K562 (cell line): ENCODE results near the gene NCKIPSD. TPM values are rescaled to one million over a fixed set of nuclear protein-coding genes. Genes with fewer than 3 reads are reported as not detected.

Experiments used
- ATAC-seq: fragments of 200-7000 bp; cut with Tn5 transposase; 3 replicates; pipeline ENCODE4 v1.9.1; 2020; ENCODE audit warnings: moderate library complexity
- BruUV-seq: library from RNA; stranded (reverse); fragments of 400-500 nt; replicated peaks from 2 replicates; lab custom pipeline; 2021; lab: Mats Ljungman, UMichigan
- CTCF ChIA-PET: fragments of 300-600 bp; formaldehyde crosslinking; extraction: SDS; loops from one replicate; lab custom pipeline; 2021; ENCODE audit warnings: low intra/inter-chr PET ratio; lab: Yijun Ruan, JAX
- POLR2A ChIA-PET: fragments of 300-600, 350-650 bp; sonication (Branson Sonifier 250); formaldehyde crosslinking; extraction: SDS; loops from one replicate; lab custom pipeline; 2021; ENCODE audit warnings: antibody characterized with exemption, inconsistent platforms; lab: Yijun Ruan, JAX
- DNase-seq, 4 experiments: peaks; one replicate each; pipeline versions ENCODE4 v3.0.0 to v3.0.0-alpha.2; 2011 to 2018; ENCODE audit warnings: low spot score in 3 of 4, mixed read lengths in 3 of 4; ENCODE audit errors: extremely low read depth in 1 of 4
- FAIRE-seq: peaks from 2 replicates; lab custom pipeline; 2011; peaks lifted over from hg19 to GRCh38; lab: Jason Lieb, UNC
- H2AFZ ChIP-seq: 2 replicates; pipeline ENCODE4 v1.6.0; 2011; ENCODE audit warnings: low read depth, low read length, control low read depth, inconsistent platforms
- H3K27ac ChIP-seq: fragments of 200-600 bp; 3 replicates; pipeline ENCODE4 v1.8.0; 2011; ENCODE audit warnings: low read depth, mild to moderate bottlenecking, control low read depth, inconsistent platforms, low read length, moderate library complexity, mixed read lengths; ENCODE audit errors: extremely low read depth
- H3K27me3 ChIP-seq, 2 experiments: fragments of 300-600 bp in 1 of 2; 2 replicates in 1 of 2; 3 replicates in 1 of 2; pipeline versions ENCODE4 v1.6.0 to v1.8.0; 2011; ENCODE audit warnings: inconsistent platforms in 2 of 2, low read length in 2 of 2, mild to moderate bottlenecking in 1 of 2, mixed read lengths in 1 of 2, moderate library complexity in 1 of 2; ENCODE audit not compliant: control insufficient read depth in 2 of 2, insufficient read depth in 2 of 2
- H3K36me3 ChIP-seq: fragments of 300-600 bp; 3 replicates; pipeline ENCODE4 v1.8.0; 2011; ENCODE audit warnings: mild to moderate bottlenecking, low read length, inconsistent platforms; ENCODE audit not compliant: control insufficient read depth, insufficient read depth
- H3K4me1 ChIP-seq, 2 experiments: fragments of 200-600 bp in 1 of 2; replicated peaks in 1 of 2; 2 replicates in 1 of 2; 3 replicates in 1 of 2; pipeline versions ENCODE4 v1.5.1 to v1.8.0; 2011; ENCODE audit warnings: inconsistent platforms in 2 of 2, low read length in 2 of 2, mild to moderate bottlenecking in 1 of 2, mixed read lengths in 1 of 2, moderate library complexity in 1 of 2; ENCODE audit not compliant: control insufficient read depth in 2 of 2, insufficient read depth in 2 of 2
- H3K4me2 ChIP-seq: 2 replicates; pipeline ENCODE4 v1.6.1; 2011; ENCODE audit warnings: low read length, control low read depth, inconsistent platforms, mixed read lengths; ENCODE audit not compliant: insufficient read depth
- H3K4me3 ChIP-seq: fragments of 200-600 bp; sonication (generic), shearing (Covaris generic); 2 replicates; pipeline ENCODE4 v1.5.1; 2016; ENCODE audit warnings: control low read depth, inconsistent platforms
- H3K79me2 ChIP-seq: fragments of 200-600 bp; 3 replicates; pipeline ENCODE4 v1.8.0; 2011; ENCODE audit warnings: low read length, inconsistent platforms; ENCODE audit not compliant: control insufficient read depth, insufficient read depth
- H3K9ac ChIP-seq, 2 experiments: 2 replicates each; pipeline versions ENCODE4 v1.6.0 to v1.6.1; 2011; ENCODE audit warnings: low read depth in 2 of 2, low read length in 2 of 2, control low read depth in 1 of 2, inconsistent platforms in 1 of 2, mild to moderate bottlenecking in 1 of 2, mixed read lengths in 1 of 2; ENCODE audit not compliant: insufficient read depth in 1 of 2
- H3K9me1 ChIP-seq: one replicate; pipeline ENCODE4 v1.6.0; 2011; ENCODE audit warnings: inconsistent platforms, mild to moderate bottlenecking, low read length, moderate library complexity; ENCODE audit not compliant: control insufficient read depth, insufficient read depth
- H3K9me3 ChIP-seq: replicated peaks from 2 replicates; pipeline ENCODE4 v1.5.1; 2011; ENCODE audit warnings: low read depth, low read length, inconsistent platforms; ENCODE audit not compliant: control insufficient read depth, insufficient read depth
- H4K20me1 ChIP-seq: replicated peaks from 2 replicates; pipeline ENCODE4 v1.6.1; 2011; ENCODE audit warnings: low read length, inconsistent platforms, mixed read lengths; ENCODE audit not compliant: control insufficient read depth, insufficient read depth
- ATF2 ChIP-seq: sonication (generic); formaldehyde crosslinking; IDR thresholded peaks from 2 replicates; pipeline ENCODE4 v1.8.1; 2022; ENCODE audit warnings: missing genetic modification reagents
- CTBP1 ChIP-seq: fragments of 450-650 bp; IDR thresholded peaks from 2 replicates; pipeline ENCODE4 v1.6.1; 2016; ENCODE audit warnings: borderline replicate concordance
- FOXA1 ChIP-seq: fragments of 450-650 bp; IDR thresholded peaks from 2 replicates; pipeline ENCODE4 v1.6.1; 2016; ENCODE audit warnings: mild to moderate bottlenecking, borderline replicate concordance
- FOXJ2 ChIP-seq: fragments of 200-800 bp; sonication (Bioruptor generic); IDR thresholded peaks from 2 replicates; pipeline ENCODE4 v1.6.1; 2016; ENCODE audit warnings: missing genetic modification characterization, missing compliant biosample characterization
- GATA2 ChIP-seq: sonication (generic); formaldehyde crosslinking; IDR thresholded peaks from 2 replicates; pipeline ENCODE4 v1.4.0; 2020; ENCODE audit warnings: mild to moderate bottlenecking, missing genetic modification reagents
- GTF2A2 ChIP-seq: IDR thresholded peaks from 2 replicates; pipeline ENCODE4 v1.6.1; 2016; ENCODE audit warnings: mild to moderate bottlenecking, missing genetic modification characterization, missing compliant biosample characterization
- GTF3C2 ChIP-seq: IDR thresholded peaks from 3 replicates; pipeline ENCODE4 v1.6.1; 2011; ENCODE audit warnings: borderline replicate concordance, mild to moderate bottlenecking, moderate library complexity; ENCODE audit not compliant: insufficient read length; ENCODE audit errors: extremely low read depth
- NR0B1 ChIP-seq: fragments of 450-650 bp; IDR thresholded peaks from one replicate; pipeline ENCODE4 v1.6.1; 2018; ENCODE audit warnings: mild to moderate bottlenecking, moderate library complexity; ENCODE audit not compliant: partially characterized antibody
- PHB2 ChIP-seq: fragments of 450-650 bp; IDR thresholded peaks from 2 replicates; pipeline ENCODE4 v1.6.1; 2017; ENCODE audit warnings: low read depth
- SMARCB1 ChIP-seq: IDR thresholded peaks from 2 replicates; pipeline ENCODE4 v1.6.1; 2011; ENCODE audit warnings: improper control_type of control experiment, low read depth; ENCODE audit not compliant: insufficient read length
- TAF7 ChIP-seq: fragments of 450-650 bp; IDR thresholded peaks from 2 replicates; pipeline ENCODE4 v1.6.1; 2016; ENCODE audit warnings: missing genetic modification characterization, missing compliant biosample characterization
- ZFP36 ChIP-seq: fragments of 150-350 bp; IDR thresholded peaks from 2 replicates; pipeline ENCODE4 v1.6.1; 2018; ENCODE audit warnings: low read length, low read depth; ENCODE audit not compliant: partially characterized antibody
- ZNF584 ChIP-seq: fragments of 200-800 bp; sonication (Bioruptor generic); IDR thresholded peaks from 2 replicates; pipeline ENCODE4 v1.6.1; 2016; ENCODE audit warnings: low read depth, mild to moderate bottlenecking, missing genetic modification characterization, missing compliant biosample characterization
- WGBS: fragments of 100-300 bp; shearing (Covaris generic); methylation state at CpG from one replicate; pipeline ENCODE4 v1.1.6; 2016; ENCODE audit warnings: low coverage, mixed read lengths; ENCODE audit not compliant: insufficient coverage; ENCODE audit errors: missing lambda C conversion rate; 5-methylcytosine and 5-hydroxymethylcytosine counted together
- in situ Hi-C: fragments of 300-500 bp; cut with MboI; formaldehyde crosslinking; loops from 4 replicates; pipeline ENCODE4 v1.15.0; 2018; ENCODE audit warnings: inconsistent platforms, mixed read lengths
- intact Hi-C: fragments of 100-400 bp; cut with micrococcal nuclease; formaldehyde crosslinking; loops from 2 replicates; pipeline ENCODE4 v1.14.2; 2022
- polyA plus RNA-seq, 8 experiments: library from polyadenylated mRNA; depleted of rRNA in 4 of 8; stranded (reverse) in 5 of 8; unstranded in 3 of 8; fragments of >200 nt; fragmentation: Nextera tagmentation in 2 of 8; fragmentation: Illumina TruSeq in 1 of 8; extraction: Ambion mirVana in 2 of 8; extraction: Trizol in 1 of 8; gene quantifications; 2 replicates each; pipeline versions ENCODE4 v1.2.1 to v1.2.3, GENCODE V29; 2011 to 2014; ENCODE audit warnings: inconsistent platforms in 1 of 8, missing spikeins in 1 of 8
- total RNA-seq, 7 experiments: library from RNA; depleted of rRNA in 6 of 7; stranded (reverse); fragments of >200 nt in 6 of 7; fragmentation: Illumina TruSeq in 2 of 7; extraction: Trizol in 2 of 7; gene quantifications; 2 replicates each; pipeline versions ENCODE4 v1.2.1 to v1.2.3, GENCODE V29; 2011 to 2021; ENCODE audit warnings: low replicate concordance in 1 of 7

Gene NCKIPSD
- total and polyA plus RNA-seq, 9 of the 15 experiments (the other 6 are each of a cell fraction or from before 2014, with no cell fraction given), result 0.49 to 24.4 (median 12.3) TPM

- Histone ChIP-seq H3K9me3 (no peaks in the 10 kb centered on the region), H3K9me1 (no peaks in the 10 kb centered on the region), H3K4me2 (no peak overlapping the region), H3K79me2 (peaks cover 33% of the 10 kb centered on the region), H3K9ac (no peak overlapping the region), H3K27ac (no peak overlapping the region), H2AFZ (no peak overlapping the region), H4K20me1 (no peaks in the 10 kb centered on the region), H3K4me3 (no peak overlapping the region), H3K27me3 (no peaks in the 10 kb centered on the region), H3K4me1 (peaks cover 0 to 4% of the 10 kb centered on the region in 2 experiments; a peak in 1 of 5 replicates), H3K36me3 (peaks cover 75% of the 10 kb centered on the region)
- ATAC-seq (no peak), DNase-seq (no peak), FAIRE-seq (no peak)
- POLR2A ChIA-PET, result interaction anchor here (0.8 to 2.3 kb wide), 2 partner anchors 20 to 750 kb away, joined by 3 to 5 read pairs; no protein-coding TSS in a partner anchor
- in situ Hi-C loops, result no loop called here
- BruUV-seq, result no TSS peak
- TF ChIP-seq FOXA1 (no peak), TAF7 (tag) (no peak), GTF2A2 (no peak), SMARCB1 (no peak), NR0B1 (no peak), PHB2 (no peak), CTBP1 (no peak), FOXJ2 (tag) (no peak), ATF2 (CRISPR knock-in tag) (no peak), ZNF584 (no peak), ZFP36 (no peak), GTF3C2 (no peak), GATA2 (CRISPR knock-in tag) (no peak)
- intact Hi-C loops, result no loop called here
- WGBS, result 88% methylated on average over 5 of the region's 8 CpGs
- CTCF ChIA-PET, result no interaction called here
Observed at GRCh38 chr3:48693826-48694225, 8.1 kb upstream of the NCKIPSD start.
